Mesendoderm (in vitro differentiated cells): ENCODE results near the gene NEU4.

Experiments used
- DNase-seq: peaks from one replicate; pipeline ENCODE4 v3.0.0; 2013
- H2AK5ac ChIP-seq: 2 replicates; pipeline ENCODE4 v1.6.1; 2013; ENCODE audit warnings: low read length, inconsistent platforms
- H2BK120ac ChIP-seq: 2 replicates; pipeline ENCODE4 v1.6.1; 2013; ENCODE audit warnings: low read depth, mild to moderate bottlenecking, low read length, moderate library complexity, mixed read lengths
- H2BK15ac ChIP-seq: replicated peaks from 2 replicates; pipeline ENCODE4 v1.6.1; 2013; ENCODE audit warnings: low read depth, mild to moderate bottlenecking, moderate library complexity
- H2BK5ac ChIP-seq: 2 replicates; pipeline ENCODE4 v1.6.1; 2013; ENCODE audit warnings: low read length, inconsistent platforms
- H3K18ac ChIP-seq: 2 replicates; pipeline ENCODE4 v1.6.1; 2013; ENCODE audit warnings: mild to moderate bottlenecking, low read length, mixed read lengths
- H3K23ac ChIP-seq: one replicate; pipeline ENCODE4 v1.6.1; 2013; ENCODE audit warnings: low read length
- H3K27ac ChIP-seq: 2 replicates; pipeline ENCODE4 v1.5.1; 2013; ENCODE audit warnings: low read depth, mild to moderate bottlenecking, inconsistent platforms, low read length, moderate library complexity
- H3K27me3 ChIP-seq: 2 replicates; pipeline ENCODE4 v1.6.1; 2013; ENCODE audit warnings: low read length, control low read depth, mild to moderate bottlenecking, inconsistent platforms; ENCODE audit not compliant: insufficient read depth, poor library complexity
- H3K36me3 ChIP-seq: 2 replicates; pipeline ENCODE4 v1.6.1; 2013; ENCODE audit warnings: low read length, inconsistent platforms; ENCODE audit not compliant: control insufficient read depth, insufficient read depth
- H3K4ac ChIP-seq: one replicate; pipeline ENCODE4 v1.6.1; 2013; ENCODE audit warnings: low read depth, mild to moderate bottlenecking, low read length, moderate library complexity
- H3K4me1 ChIP-seq: 2 replicates; pipeline ENCODE4 v1.6.1; 2013; ENCODE audit warnings: low read depth, low read length, inconsistent platforms; ENCODE audit not compliant: control insufficient read depth
- H3K4me2 ChIP-seq: 2 replicates; pipeline ENCODE4 v1.6.1; 2013; ENCODE audit warnings: low read length
- H3K4me3 ChIP-seq: 2 replicates; pipeline ENCODE4 v1.5.1; 2013; ENCODE audit warnings: mild to moderate bottlenecking, low read length
- H3K56ac ChIP-seq: one replicate; pipeline ENCODE4 v1.6.1; 2013; ENCODE audit warnings: low read length
- H3K79me1 ChIP-seq: 2 replicates; pipeline ENCODE4 v1.6.1; 2013; ENCODE audit warnings: low read length, inconsistent platforms
- H3K79me2 ChIP-seq: 2 replicates; pipeline ENCODE4 v1.6.1; 2013; ENCODE audit warnings: mild to moderate bottlenecking, low read length; ENCODE audit not compliant: control insufficient read depth, insufficient read depth
- H3K9ac ChIP-seq: 2 replicates; pipeline ENCODE4 v1.6.1; 2013; ENCODE audit warnings: low read length, inconsistent platforms
- H4K5ac ChIP-seq: one replicate; pipeline ENCODE4 v1.6.1; 2013; ENCODE audit warnings: low read length
- H4K8ac ChIP-seq: one replicate; pipeline ENCODE4 v1.6.1; 2013; ENCODE audit warnings: low read depth, mild to moderate bottlenecking, control low read depth, low read length, moderate library complexity
- WGBS: extraction: QIAGEN DNeasy Blood & Tissue Kit; methylation state at CpG from one replicate; pipeline ENCODE4 v1.1.7; 2013; ENCODE audit warnings: low lambda C conversion rate, missing lambda C conversion rate; ENCODE audit not compliant: insufficient coverage; ENCODE audit errors: extremely low coverage; 5-methylcytosine and 5-hydroxymethylcytosine counted together

The NEU4 gene

GRCh38 chr2:241796209-241796608 lies 12.8 kb upstream of the NEU4 start:
- H3K4ac ChIP-seq = no peak overlapping the region
- no CpG with 5 or more reads among the region's 13 CpGs for WGBS
- no peak overlapping the region for H2BK5ac ChIP-seq
- H3K79me1 ChIP-seq = no peaks in the 10 kb centered on the region
- H3K18ac ChIP-seq = no peak overlapping the region
- H3K27ac ChIP-seq = no peak overlapping the region
- H2BK120ac ChIP-seq = no peak overlapping the region
- no peak overlapping the region for H2AK5ac ChIP-seq
- no peaks in the 10 kb centered on the region for H3K79me2 ChIP-seq
- H3K4me3 ChIP-seq = no peak overlapping the region
- no peak overlapping the region for H3K9ac ChIP-seq
- H3K23ac ChIP-seq = no peak overlapping the region
- no peaks in the 10 kb centered on the region for H3K36me3 ChIP-seq
- no peak overlapping the region for H2BK15ac ChIP-seq
- no peaks in the 10 kb centered on the region for H3K4me1 ChIP-seq
- no peak overlapping the region for H4K8ac ChIP-seq
- no peak overlapping the region for H3K4me2 ChIP-seq
- no peak overlapping the region for H3K56ac ChIP-seq
- no peaks in the 10 kb centered on the region for H3K27me3 ChIP-seq
- no peak overlapping the region for H4K5ac ChIP-seq
- no peak for DNase-seq

- no peak overlapping the region for H3K4me3 ChIP-seq
- H3K27me3 ChIP-seq = no peaks in the 10 kb centered on the region
- H3K56ac ChIP-seq = no peak overlapping the region
- no peak overlapping the region for H4K5ac ChIP-seq
- whole genome bisulfite sequencing = no CpG with 5 or more reads among the region's 13 CpGs
- no peak overlapping the region for H2BK15ac ChIP-seq
- DNase-seq = no peak
- no peaks in the 10 kb centered on the region for H3K36me3 ChIP-seq
- H3K4ac ChIP-seq = no peak overlapping the region
- no peak overlapping the region for H2BK5ac ChIP-seq
- H3K23ac ChIP-seq = no peak overlapping the region
- H3K4me1 ChIP-seq = no peaks in the 10 kb centered on the region
- H4K8ac ChIP-seq = no peak overlapping the region
- no peak overlapping the region for H2BK120ac ChIP-seq
- H3K79me1 ChIP-seq = no peaks in the 10 kb centered on the region
- no peak overlapping the region for H2AK5ac ChIP-seq
- H3K79me2 ChIP-seq = no peaks in the 10 kb centered on the region
- no peak overlapping the region for H3K27ac ChIP-seq
- H3K9ac ChIP-seq = no peak overlapping the region
- no peak overlapping the region for H3K4me2 ChIP-seq
- no peak overlapping the region for H3K18ac ChIP-seq
Measured at GRCh38 chr2:241796610-241797138, 12.3 kb upstream of the NEU4 start.

GRCh38 chr2:241797441-241798080 lies 11.4 kb upstream of the NEU4 start:
- H3K79me1 ChIP-seq = no peaks in the 10 kb centered on the region
- H3K4me2 ChIP-seq = no peak overlapping the region
- H3K27me3 ChIP-seq = no peaks in the 10 kb centered on the region
- no peak overlapping the region for H2AK5ac ChIP-seq
- H2BK120ac ChIP-seq = no peak overlapping the region
- no peak overlapping the region for H4K5ac ChIP-seq
- H2BK5ac ChIP-seq = no peak overlapping the region
- H2BK15ac ChIP-seq = no peak overlapping the region
- no peak for DNase-seq
- no peak overlapping the region for H3K18ac ChIP-seq
- WGBS = no CpG with 5 or more reads among the region's 19 CpGs
- no peak overlapping the region for H4K8ac ChIP-seq
- H3K36me3 ChIP-seq = no peaks in the 10 kb centered on the region
- H3K27ac ChIP-seq = no peak overlapping the region
- H3K56ac ChIP-seq = no peak overlapping the region
- no peaks in the 10 kb centered on the region for H3K79me2 ChIP-seq
- H3K4ac ChIP-seq = no peak overlapping the region
- no peak overlapping the region for H3K23ac ChIP-seq
- no peaks in the 10 kb centered on the region for H3K4me1 ChIP-seq
- no peak overlapping the region for H3K9ac ChIP-seq
- H3K4me3 ChIP-seq = no peak overlapping the region

- H3K4ac ChIP-seq = no peak overlapping the region
- H3K9ac ChIP-seq = no peak overlapping the region
- no peak overlapping the region for H3K4me2 ChIP-seq
- no peak overlapping the region for H2BK5ac ChIP-seq
- no peak overlapping the region for H3K23ac ChIP-seq
- no peak overlapping the region for H3K18ac ChIP-seq
- no peak overlapping the region for H2BK120ac ChIP-seq
- no peak overlapping the region for H3K56ac ChIP-seq
- no peak for DNase-seq
- H3K4me1 ChIP-seq = no peaks in the 10 kb centered on the region
- no peaks in the 10 kb centered on the region for H3K79me2 ChIP-seq
- WGBS = no CpG with 5 or more reads among the region's 14 CpGs
- no peak overlapping the region for H3K27ac ChIP-seq
- no peaks in the 10 kb centered on the region for H3K36me3 ChIP-seq
- no peak overlapping the region for H4K5ac ChIP-seq
- H3K4me3 ChIP-seq = no peak overlapping the region
- no peaks in the 10 kb centered on the region for H3K79me1 ChIP-seq
- no peak overlapping the region for H2BK15ac ChIP-seq
- no peak overlapping the region for H2AK5ac ChIP-seq
- H3K27me3 ChIP-seq = no peaks in the 10 kb centered on the region
- no peak overlapping the region for H4K8ac ChIP-seq
Measured at GRCh38 chr2:241798081-241798630, 10.8 kb upstream of the NEU4 start.

- Histone ChIP-seq H3K27ac (no peak overlapping the region), H2BK5ac (no peak overlapping the region), H2BK15ac (no peak overlapping the region), H3K79me2 (no peaks in the 10 kb centered on the region), H3K4ac (no peak overlapping the region), H3K9ac (no peak overlapping the region), H4K8ac (no peak overlapping the region), H3K4me3 (no peak overlapping the region), H3K4me1 (no peaks in the 10 kb centered on the region), H4K5ac (no peak overlapping the region), H3K27me3 (no peaks in the 10 kb centered on the region), H3K36me3 (no peaks in the 10 kb centered on the region), H2AK5ac (no peak overlapping the region), H3K4me2 (no peak overlapping the region), H3K56ac (no peak overlapping the region), H3K79me1 (no peaks in the 10 kb centered on the region), H3K18ac (no peak overlapping the region), H3K23ac (no peak overlapping the region), H2BK120ac (no peak overlapping the region)
- no CpG with 5 or more reads among the region's 21 CpGs for WGBS
- no peak for DNase-seq
Measured at GRCh38 chr2:241798631-241799521, 10.1 kb upstream of the NEU4 start.
